Measurements from ENCODE around the gene FBRSL1.
"Not testable (repeated sequence)": the region's sequence is repeated elsewhere in the genome, so short reads cannot be mapped to it uniquely, and the experiment has no call there.

Gene FBRSL1

DNA sequence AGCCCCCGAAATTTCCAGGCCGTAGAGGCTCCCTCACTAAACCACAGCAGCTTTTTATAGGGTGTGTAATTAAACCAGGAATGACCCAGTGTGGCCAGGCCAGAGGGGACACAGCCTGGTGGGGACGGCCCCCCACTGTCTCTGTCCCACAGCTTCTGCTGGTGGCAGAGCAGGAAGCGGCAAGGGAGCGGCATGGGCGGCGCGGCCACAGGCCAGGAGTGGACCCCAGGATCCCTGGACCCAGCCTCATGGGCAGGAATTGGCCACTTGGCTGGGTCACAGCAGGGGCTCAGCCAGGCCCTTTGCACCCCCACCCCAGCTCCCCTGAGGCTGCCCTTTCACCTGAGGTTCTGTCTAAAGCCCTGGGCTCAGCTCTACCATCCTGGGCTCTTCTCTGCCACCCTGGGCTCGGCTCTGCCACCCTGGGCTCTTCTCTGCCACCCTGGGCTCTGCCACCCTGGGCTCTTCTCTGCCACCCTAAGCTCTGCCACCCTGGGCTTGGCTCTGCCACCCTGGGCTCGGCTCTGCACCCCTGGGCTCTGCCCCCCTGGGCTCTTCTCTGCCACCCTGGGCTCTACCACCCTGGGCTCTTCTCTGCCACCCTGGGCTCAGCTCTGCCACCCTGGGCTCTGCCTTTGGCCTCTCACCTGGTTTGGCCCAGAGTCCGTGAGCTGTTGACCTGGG, 39.3 kb downstream of the FBRSL1 start:
- no peak for DNase-seq

DNA sequence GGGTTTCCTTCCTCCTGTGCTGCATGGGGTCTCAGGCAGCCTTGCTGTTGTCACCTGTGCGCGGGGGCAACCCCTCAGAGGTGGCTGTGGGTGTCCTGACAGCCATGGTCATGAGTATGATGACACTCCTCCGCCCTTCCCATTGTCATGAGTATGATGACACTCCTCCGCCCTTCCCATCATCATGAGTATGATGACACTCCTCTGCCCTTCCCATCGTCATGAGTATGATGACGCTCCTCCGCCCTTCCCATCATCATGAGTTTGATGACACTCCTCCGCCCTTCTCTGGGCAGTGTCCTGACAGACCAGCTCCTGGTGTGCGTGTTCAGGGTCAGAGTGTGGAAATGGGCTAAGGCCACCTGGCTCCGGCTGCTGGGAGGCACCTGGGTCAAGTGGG, 40.0 kb downstream of the FBRSL1 start:
- DNase-seq: no peak

DNA sequence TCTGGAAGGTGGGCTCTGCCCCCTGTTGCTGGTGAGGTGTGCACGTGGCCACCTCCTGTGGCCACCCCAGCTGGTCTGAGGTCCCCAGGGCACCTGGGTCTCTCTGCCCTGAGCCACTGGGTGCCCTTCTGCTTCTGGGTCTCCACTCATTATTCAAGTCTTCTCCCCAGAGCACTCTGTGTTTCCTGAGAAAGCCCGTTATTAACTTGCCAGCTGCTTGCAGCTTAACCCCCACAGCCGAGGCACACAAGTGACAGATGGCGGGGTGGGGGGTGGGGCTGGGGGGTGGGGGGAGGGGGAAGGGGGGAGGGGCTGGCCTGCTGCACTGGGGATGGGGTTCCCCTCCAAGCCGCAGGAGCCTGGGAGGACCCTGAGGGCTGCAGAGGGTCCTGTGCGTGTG, 40.5 kb downstream of the FBRSL1 start:
- no peak for DNase-seq

DNA sequence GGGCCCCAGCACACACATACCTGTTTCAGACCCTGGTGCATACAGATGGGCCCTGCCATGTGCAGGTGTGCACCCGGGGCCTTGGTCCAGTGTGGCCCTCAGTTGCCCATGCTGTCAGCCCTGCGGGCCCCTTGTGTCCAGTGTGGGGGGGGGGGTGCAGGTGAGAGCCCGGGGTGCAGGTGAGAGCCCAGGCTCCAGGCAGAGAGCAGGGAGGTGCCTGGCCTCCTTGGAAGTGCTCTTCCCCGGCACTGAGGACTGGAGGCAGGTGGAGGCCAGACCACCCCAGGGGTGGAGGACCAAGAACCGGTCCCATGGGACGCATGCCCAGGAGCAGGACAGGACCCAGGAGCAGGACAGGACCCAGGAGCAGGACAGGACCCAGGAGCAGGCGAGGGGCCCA, 40.9 kb downstream of the FBRSL1 start:
- no peak for DNase-seq

DNA sequence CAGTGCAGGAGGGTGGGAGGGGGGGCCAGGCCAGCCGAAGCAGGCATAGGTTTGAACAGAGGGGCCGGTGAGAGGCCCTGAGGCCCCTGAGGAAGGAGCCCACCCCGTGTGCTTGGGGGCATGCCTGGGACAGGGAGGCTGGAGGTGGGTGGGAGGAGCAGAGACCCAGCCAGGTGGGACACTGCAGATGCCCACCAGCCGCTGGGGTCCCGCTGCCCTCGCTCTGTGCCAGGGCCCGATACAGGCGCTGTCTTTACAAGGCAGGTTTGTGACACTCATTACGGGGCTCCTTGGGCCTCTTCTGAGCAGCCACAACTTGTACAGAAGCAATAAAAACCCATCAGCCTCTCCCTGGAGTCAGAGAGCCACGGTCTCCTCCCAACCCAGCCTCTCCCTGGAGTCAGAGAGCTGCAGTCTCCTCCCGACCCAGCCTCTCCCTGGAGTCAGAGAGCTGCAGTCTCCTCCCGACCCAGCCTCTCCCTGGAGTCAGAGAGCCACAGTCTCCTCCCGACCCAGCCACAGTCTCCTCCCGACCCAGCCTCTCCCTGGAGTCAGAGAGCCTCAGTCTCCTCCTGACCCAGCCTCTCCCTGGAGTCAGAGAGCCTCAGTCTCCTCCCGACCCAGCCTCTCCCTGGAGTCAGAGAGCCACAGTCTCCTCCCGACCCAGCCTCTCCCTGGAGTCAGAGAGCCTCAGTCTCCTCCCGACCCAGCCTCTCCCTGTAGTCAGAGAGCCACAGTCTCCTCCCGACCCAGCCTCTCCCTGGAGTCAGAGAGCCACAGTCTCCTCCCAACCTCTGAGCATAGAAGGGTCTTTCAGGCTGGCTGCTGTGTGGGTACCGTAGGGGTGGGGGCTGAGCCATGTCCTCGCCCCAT, 43.0 kb downstream of the FBRSL1 start:
- not testable (repeated sequence) for DNase-seq

DNA sequence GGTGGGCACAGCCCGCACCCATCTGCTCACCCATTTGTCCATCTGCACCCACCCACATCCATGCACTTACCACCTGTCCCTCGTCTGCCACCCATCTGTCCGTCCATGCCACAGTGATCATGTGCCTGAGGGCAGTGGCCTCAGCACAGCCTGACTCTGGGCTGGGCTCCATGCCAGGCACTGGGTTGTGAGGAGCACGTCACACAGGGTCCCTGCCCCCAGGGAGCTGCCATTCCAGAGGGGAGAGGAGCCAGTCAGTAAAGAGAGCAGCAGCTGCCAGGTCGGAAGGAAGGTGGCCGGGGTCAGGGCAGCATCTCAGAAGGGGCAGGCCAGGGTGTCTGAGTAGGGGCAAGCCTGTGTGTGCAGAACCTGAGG, 43.6 kb downstream of the FBRSL1 start:
- DNase-seq: no peak

DNA sequence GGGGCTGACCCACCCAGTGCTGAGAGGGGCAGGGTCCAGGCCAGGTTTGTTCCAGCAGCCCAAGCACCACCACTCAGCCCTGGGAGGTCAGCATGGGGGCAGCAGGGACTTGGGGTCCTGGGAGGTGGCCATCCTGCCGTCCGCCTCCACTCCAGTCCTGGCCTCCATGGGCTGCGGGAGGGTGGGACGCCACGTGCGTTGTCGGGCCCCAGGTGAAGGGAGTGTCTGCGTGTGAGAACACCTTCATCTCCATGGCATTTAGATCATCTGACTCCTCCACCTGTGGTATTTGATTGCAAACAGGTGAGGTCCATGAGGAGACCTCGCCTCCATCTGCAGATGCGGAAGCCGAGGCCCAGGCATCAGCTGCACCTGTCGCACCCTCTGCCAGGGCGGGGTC, 44.1 kb downstream of the FBRSL1 start:
- DNase-seq: no peak

DNA sequence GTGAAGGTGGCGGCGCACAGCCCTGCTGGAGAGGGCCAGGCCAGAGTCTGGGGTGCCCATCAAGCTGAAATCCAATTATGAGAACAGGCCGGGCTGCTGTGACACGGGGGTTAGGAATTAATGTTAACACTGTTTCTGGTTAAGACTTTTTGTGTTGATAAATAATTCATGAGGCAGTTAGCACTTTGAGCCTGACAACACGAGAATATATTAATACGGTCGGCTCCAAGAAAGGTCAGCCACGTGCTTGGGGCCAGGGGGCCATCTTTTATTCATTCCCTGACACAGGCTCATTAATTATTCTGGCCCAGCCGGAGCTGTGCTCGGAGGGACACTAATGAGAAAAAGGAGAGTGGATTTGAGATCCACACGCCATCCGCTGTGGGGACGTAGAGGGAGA, 45.1 kb downstream of the FBRSL1 start:
- no peak for DNase-seq

DNA sequence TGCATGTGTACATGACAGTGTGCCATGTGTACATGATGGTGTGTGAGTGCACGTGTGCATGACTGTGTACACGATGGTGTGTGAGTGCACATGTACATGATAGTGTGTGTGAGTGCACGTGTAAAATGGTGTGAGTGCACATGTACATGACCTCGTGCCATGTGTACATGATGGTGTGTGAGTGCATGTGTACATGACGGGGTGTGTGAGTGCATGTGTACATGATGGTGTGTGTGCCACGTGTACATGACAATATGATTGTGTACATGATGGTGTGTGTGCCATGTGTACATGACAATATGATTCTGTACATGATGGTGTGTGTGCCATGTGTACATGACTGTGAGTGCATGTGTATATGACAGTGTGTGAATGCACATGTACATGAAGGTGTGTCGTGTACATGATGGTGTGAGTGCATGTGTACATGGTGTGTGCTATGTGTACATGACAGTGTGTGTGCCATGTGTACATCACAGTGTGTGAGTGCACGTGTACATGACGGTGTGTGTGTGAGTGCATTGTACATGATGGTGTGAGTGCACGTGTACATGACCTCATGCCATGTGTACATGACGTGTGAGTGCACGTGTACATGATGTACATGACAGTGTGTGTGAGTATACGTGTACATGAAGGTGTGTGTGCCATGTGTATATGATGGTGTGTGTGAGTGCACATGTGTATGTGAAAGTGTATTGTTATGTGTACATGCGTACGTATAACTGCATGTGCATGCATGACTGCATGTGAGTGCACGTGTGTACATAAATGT, 46.3 kb downstream of the FBRSL1 start:
- DNase-seq: no peak

DNA sequence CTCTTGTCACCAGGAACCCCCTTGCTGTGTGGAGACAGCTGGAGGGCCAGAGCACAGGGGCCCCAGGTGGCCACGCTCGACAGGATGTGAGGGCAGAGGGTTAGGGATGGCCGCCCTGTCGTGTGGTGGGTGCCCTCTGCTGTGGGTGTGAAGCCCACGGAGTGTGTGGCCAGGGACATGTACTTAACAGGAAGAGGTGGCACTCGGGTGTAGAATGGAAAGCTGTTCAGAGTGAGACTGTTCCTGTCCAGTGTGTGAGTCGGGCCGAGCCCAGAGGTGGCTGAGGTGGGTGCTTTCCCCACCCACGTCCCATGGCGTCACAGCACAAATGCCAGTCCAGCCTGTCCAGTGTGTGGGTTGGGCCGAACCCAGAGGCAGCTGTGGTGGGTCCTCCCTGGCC, 47.1 kb downstream of the FBRSL1 start:
- DNase-seq: no peak

DNA sequence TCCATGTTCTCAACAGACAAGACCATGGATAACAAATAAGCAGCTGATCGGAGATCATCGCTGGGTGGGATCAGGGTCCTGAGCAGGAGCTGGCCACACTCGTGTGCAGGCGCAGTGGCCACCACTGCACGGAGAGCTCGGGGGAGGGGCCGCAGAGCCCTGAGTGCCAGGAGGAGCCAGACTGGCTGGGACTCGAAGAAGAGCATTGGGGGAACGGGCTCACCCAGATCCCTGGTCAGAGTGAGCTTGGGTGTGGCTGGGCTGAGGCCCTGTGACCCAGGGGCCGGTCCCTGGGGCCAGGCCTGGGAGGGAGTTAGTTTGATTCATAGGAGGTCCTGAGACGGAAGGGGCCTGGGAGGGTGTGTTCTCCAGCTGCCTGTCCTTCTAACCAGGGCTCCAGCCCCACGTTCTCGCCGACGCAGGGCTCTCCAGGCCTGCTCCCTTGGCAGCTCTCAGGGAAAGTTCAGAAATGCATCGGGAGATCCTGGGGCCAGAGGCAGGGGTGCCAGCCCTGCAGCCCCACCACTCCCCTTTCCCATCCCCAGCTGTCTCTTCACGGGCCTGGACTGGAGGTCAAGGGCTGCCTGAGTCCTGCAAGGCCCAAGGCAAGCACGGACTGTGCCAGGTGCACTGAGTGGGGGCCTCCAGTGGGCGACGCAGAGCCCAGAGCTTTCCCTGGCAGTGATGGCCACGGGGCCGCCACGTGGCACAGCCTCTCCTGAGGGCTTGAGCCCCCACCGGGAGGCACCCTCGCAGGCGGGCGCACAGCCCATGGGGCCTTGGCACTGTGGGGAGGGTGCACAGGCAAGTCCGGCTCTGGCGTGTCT, 48.1 kb downstream of the FBRSL1 start:
- no peak for DNase-seq

DNA sequence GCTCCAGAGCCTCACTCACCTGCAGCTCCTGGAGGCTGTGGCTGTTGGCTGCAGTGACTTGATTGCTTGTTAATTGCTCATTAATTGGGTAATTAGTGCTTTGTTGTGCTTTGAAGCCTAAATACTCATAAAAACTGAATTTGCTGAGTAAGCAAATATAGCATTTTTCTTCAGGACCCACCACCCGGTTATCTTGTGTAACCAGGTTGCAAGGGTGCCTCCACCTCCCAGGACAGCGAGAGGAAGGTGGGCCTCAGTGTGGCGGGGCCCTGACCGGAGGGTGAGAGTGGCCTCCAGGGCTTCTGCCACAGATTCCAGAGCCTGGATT, 48.7 kb downstream of the FBRSL1 start:
- DNase-seq: no peak

DNA sequence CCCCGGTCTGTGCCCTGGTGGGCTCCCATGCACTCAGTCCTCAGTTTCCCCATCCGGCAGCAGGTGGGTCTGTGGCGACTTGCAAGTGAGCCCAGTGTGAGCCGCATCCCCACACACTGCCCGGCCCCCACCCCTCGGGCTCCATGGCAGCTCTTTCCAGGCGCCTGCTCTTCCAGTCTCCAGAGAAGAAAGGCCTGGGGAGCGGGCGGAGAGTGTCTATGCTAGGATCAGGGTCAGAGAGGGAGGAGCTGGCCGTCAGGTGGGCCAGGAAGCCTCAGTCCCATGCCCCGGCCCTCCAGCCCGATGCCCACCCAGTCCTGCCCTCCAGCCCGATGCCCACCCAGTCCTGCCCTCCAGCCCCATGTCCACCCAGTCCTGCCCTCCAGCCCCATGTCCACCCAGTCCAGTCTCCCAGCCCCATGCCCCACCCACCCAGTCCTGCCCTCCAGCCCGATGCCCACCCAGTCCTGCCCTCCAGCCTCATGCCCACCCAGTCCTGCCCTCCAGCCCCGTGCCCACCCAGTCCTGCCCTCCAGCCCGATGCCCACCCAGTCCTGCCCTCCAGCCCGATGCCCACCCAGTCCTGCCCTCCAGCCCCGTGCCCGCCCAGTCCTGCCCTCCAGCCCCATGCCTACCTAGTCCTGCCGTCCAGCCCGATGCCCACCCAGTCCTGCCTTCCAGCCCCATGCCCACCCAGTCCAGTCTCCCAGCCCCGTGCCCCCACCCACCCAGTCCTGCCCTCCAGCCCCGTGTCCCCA, 49.2 kb downstream of the FBRSL1 start:
- no peak for DNase-seq

DNA sequence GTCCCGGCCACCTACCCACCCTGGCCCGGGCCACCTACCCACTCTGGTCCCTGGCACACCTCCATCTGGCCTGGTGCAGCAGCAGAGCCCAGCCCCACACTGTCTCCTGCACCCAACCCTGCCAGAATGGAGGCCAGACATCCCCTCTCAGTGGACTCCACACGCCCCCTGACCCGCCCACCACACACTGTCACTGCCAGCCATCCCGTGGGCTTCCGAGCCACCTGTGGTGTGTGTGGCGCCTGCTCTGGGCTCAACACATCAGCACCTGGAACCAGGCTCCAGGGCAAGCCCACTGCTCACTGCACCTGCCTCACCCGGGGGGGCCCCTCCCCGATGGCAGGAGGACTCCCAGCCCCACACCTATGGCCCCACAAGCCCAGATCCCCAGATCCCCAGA, 50.5 kb downstream of the FBRSL1 start:
- DNase-seq: no peak

DNA sequence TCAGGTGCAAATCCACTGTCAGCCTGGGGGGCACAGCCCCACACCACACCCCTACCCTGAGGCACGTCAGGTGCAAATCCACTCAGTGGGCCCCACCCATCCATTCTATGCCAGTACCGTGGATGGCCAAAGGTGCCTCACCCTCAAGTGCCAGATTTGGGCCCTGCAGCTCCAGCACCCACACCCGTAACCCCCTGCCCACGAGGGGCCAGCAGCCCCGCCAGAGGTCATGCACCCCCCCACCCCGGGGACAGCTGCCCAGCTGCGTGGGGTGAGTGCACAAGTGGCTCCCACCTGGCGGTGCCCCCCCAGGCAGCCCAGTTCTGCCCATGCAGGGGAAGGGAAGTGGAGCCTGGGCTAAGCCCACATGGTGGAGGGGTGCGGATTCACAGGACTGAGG, 51.2 kb downstream of the FBRSL1 start:
- DNase-seq: no peak

DNA sequence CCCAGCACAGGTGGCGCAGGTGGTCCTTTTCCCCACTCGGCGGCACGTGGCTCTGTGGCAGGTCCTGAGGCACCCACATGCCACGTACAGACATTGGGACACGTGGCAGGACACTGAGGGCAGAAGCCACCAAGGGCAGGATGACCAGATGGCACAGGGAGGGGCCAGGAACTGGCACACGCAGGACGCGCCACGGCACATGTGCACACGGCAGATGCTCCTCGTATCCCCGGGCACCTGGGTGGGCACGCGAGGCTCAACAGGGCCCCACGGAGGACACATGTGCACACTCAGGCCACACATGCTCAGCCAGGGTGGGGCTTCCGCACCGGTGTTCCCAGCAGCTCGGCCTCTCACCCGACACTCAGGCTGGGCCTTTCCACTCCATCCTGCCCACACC, 52.0 kb downstream of the FBRSL1 start:
- DNase-seq: no peak

DNA sequence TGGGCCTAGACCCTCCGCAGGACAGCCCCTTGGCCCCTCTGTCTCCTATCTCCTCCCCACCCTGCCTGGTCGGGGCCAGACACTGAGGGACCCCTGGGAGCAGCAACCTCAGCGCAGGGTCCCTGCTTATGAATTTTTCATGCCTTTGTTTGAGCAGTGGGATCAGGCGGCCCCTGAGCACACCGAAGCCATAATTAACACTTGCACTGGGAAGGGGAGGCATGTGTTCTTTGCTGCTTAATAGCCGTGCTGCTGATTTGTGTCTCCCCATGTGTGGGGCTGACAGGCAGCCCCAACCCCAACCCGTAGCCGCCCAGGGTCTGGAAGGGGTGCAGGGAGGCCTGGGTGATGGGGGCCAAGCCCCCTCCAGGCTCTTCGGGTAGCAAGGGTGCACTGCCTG, 52.7 kb downstream of the FBRSL1 start:
- DNase-seq: no peak

DNA sequence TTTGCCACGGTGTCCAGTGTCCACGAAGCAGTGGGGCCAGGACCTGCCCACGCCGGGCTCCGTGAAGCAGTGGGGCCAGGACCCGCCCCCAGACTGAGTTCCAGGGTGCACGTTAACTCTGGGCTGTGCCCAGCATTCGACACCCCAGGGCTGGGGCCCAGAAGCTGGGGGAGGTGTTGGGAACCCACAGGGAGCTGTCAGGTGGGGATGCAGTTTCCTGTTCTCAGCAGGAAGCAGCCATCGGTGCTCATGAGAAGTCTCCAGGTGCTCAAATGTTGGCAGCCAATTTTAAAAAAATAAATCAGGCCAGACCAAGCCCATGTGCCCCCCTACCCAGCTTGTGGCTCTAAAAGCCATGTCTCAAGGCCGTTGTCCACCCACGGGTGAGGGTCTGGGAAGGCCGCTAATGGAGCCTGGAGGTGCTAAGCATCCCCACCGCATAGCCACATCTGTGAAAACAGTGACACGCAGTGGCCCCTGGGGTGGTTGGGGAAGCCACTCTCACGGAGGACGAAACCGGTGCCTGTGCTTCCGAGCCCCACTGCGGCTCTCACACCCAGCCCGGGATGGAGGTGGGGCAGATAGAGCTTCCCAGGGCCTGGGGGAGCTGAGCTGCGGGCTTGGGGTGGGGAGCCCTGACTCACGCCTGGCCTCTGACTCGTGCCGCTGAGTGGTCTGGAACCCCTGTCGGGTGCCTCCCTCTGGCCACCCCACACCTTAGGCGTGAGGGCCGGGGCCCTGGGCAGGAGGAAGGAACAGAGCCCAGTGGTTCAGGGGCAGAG, 53.5 kb downstream of the FBRSL1 start:
- no peak for DNase-seq

DNA sequence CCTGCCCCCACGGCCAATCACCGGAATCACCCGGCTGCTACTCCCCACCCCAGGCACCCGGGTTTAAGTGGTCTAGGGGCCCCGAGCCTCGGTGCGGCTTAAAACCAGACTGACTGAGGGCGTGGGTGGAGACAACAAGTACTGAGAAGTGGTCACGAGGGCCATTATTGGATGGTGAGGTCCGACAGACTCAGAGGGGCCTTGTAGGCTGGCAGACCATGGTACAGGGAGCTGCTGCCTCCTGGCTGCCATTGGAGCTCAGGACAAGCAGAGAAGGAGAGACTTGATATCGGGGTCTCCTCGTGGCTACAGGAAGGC, 54.1 kb downstream of the FBRSL1 start:
- DNase-seq: no peak

DNA sequence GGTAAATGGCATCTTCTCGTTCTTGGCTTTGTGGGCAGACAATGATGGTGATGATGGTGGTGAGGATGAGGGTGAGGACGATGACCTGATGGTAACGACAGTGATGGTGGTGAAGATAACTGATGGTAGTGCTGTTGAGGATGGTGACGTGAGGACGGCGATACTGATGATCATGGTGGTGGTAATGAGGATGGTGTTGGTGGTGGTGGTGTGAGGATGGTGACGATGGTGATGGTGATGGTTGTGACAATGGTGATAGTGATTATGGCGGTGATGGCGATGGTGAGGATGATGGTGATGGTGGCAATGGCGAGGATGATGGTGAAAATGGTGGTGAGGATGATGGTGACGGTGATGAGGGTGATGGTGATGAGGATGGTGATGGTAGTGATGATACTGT, 54.5 kb downstream of the FBRSL1 start:
- no peak for DNase-seq

DNA sequence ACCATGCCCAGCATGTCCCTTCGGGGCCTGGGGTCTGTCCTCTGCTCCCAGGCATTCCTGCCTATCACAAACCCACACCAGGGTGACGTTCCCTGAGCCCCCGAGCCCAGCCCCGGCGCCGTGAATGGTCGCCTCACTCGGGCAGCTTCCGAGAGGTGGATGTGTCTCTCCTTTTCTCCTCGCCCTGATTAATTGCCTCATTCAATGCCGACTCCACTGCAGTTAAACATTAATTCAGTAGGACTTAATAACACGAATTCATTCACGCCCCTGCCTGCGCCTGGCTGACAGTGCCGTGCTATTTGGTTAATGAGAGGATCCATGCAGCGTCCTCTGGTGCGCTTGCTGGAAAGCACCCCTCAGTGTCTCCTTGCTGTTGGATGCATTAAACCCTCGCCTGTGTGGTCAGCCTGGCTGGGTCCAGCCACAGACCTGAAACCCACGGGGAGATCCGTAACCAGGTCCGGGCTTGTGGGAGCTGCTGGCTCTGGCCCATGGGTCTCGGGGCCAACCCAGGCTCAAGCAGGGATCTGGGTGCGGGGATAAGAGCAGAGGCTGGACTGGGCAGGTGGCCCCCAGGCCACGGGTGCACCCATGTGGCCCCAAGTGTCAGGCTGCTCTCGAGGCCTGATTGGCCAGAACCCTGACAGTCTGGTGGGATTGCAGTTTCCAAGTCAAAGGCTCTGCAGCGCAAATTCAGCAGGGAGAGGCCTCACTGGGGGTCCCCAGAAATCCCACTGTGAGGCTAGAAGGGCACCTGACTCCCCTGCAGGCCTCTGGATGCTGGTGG, 55.4 kb downstream of the FBRSL1 start:
- no peak for DNase-seq

Measured in CD4-positive, alpha-beta T cell treated with Interleukin-10 for 1 hour (primary cell).